ENCODE results near the gene TDO2. TPM values are rescaled to one million over a fixed set of nuclear protein-coding genes. Genes with fewer than 3 reads are reported as not detected.

The TDO2 gene
- total RNA-seq, 2 donors from 2014 or later, result not detected

Other genes starting within 250 kb of the TDO2 start
- 10 to 100 TPM; 34.2 to 53.5 TPM for gene GUCY1A1, start 236.8 kb upstream of the TDO2 start, total RNA-seq
- gene GUCY1B1, start 144.7 kb upstream of the TDO2 start, total RNA-seq, result 10 to 100 TPM; 10.5 to 14.4 TPM
- not detected for gene ASIC5, start 37.4 kb upstream of the TDO2 start, total RNA-seq
- 10 to 100 TPM; 10.0 to 10.2 TPM for gene CTSO, start 50.2 kb downstream of the TDO2 start, total RNA-seq